Measurements from ENCODE around the gene LSM12.

GRCh38 chr17:44061446-44061845 is 5.0 kb downstream of the LSM12 start:
- TF ChIP-seq RAD21 (IDR thresholded peaks at IDR 0.05; ENCODE audit: low read length) (no peak), REST (IDR thresholded peaks at IDR 0.05; ENCODE audit: low read depth, low read length) (no peak), POLR2AphosphoS5 (IDR thresholded peaks at IDR 0.05; ENCODE audit: low read depth, low read length) (no peak), USF2 (IDR thresholded peaks at IDR 0.05; ENCODE audit: borderline replicate concordance, low read depth, low read length) (no peak), TAF1 (IDR thresholded peaks at IDR 0.05; ENCODE audit: borderline replicate concordance, low read depth, low read length) (no peak)
